A549 (cell line): Measurements from ENCODE around the gene RPLP1.

ENCODE experiments used
- JUNB ChIP-seq: fragments of >200 bp; sonication (Bioruptor Twin); formaldehyde crosslinking; IDR thresholded peaks from 2 replicates; pipeline ENCODE4 v1.6.1; 2016
- MYC ChIP-seq: IDR thresholded peaks from 2 replicates; pipeline ENCODE4 v1.6.1; 2012; ENCODE audit warnings: mild to moderate bottlenecking, inconsistent platforms, low read length, improper control_type of control experiment, borderline replicate concordance
- POLR2A ChIP-seq: IDR thresholded peaks from 2 replicates; pipeline ENCODE4 v1.6.1; 2012; ENCODE audit warnings: mild to moderate bottlenecking, low read length
- RAD21 ChIP-seq, 2 experiments: fragments of >200 bp in 1 of 2; sonication (Bioruptor Twin) in 1 of 2; formaldehyde crosslinking in 1 of 2; IDR thresholded peaks in 1 of 2; conservative IDR thresholded peaks in 1 of 2; 2 replicates in 1 of 2; 3 replicates in 1 of 2; pipeline ENCODE4 v1.6.1; 2012 to 2018; ENCODE audit warnings: inconsistent platforms in 1 of 2
- RFX5 ChIP-seq: fragments of 450-650 bp; IDR thresholded peaks from 2 replicates; pipeline ENCODE4 v1.7.1; 2014; ENCODE audit warnings: antibody characterized with exemption, mild to moderate bottlenecking, moderate library complexity
- SMC3 ChIP-seq: fragments of >200 bp; sonication (Bioruptor Twin); formaldehyde crosslinking; IDR thresholded peaks from 3 replicates; pipeline ENCODE4 v1.6.1; 2018; ENCODE audit warnings: inconsistent platforms
- TF ChIP-seq, protein P1 (sequence below): fragments of >200 bp; sonication (Bioruptor Twin); formaldehyde crosslinking; IDR thresholded peaks from 3 replicates; pipeline ENCODE4 v1.5.1; 2016
- TF ChIP-seq, protein P2 (sequence below): IDR thresholded peaks from 2 replicates; pipeline ENCODE4 v1.6.1; 2012; ENCODE audit warnings: low read depth, borderline replicate concordance
- TF ChIP-seq, protein P3 (sequence below): fragments of 150-350 bp; IDR thresholded peaks from 2 replicates; pipeline ENCODE4 v1.6.1; 2014; ENCODE audit warnings: low read depth, mild to moderate bottlenecking, low read length
- TF ChIP-seq, protein P4 (sequence below): IDR thresholded peaks from 2 replicates; pipeline ENCODE4 v1.6.1; 2012
- TF ChIP-seq, protein P5 (sequence below): fragments of 200-600 bp; sonication (generic); IDR thresholded peaks from 2 replicates; pipeline ENCODE4 v1.6.1; 2016; ENCODE audit warnings: antibody characterized with exemption, mild to moderate bottlenecking, moderate library complexity

DNA sequence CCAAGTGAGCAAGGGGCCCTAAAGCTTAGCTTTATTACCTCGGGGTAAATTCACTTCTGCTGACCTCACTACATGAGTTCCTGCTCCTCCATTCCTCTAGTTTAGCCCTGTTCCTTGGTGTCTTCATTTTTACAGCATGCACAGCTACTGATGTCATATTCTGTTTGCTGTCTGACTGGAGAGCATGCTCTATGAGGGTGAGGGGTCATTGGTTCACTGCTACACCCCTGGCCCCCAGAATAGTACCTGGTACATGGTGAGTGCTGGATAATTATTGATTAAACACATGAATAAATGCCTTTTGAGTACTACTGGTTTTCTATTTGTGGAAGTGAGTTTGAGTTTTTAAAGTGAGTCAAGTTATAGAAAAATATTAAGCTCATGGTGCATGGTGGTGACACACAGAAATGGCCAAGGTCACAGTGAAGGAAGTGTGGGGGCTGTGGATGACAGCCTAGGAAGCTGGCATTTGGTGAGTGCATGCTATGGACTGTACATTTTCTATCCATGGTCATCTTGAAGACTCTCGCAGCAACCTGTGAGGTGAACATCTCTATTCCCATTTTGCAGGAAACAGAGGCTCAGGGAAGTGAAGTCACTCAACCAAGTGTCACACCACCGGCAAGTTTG is 34.0 kb downstream of the RPLP1 start:
- no peak for TF ChIP-seq POLR2A
- TF ChIP-seq, protein P1, sequence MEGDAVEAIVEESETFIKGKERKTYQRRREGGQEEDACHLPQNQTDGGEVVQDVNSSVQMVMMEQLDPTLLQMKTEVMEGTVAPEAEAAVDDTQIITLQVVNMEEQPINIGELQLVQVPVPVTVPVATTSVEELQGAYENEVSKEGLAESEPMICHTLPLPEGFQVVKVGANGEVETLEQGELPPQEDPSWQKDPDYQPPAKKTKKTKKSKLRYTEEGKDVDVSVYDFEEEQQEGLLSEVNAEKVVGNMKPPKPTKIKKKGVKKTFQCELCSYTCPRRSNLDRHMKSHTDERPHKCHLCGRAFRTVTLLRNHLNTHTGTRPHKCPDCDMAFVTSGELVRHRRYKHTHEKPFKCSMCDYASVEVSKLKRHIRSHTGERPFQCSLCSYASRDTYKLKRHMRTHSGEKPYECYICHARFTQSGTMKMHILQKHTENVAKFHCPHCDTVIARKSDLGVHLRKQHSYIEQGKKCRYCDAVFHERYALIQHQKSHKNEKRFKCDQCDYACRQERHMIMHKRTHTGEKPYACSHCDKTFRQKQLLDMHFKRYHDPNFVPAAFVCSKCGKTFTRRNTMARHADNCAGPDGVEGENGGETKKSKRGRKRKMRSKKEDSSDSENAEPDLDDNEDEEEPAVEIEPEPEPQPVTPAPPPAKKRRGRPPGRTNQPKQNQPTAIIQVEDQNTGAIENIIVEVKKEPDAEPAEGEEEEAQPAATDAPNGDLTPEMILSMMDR = no peak
- TF ChIP-seq RAD21 (conservative IDR thresholded peaks at IDR 0.05 in 1 of 2, IDR thresholded peaks at IDR 0.05 in 1 of 2) = no peak
- TF ChIP-seq MYC = no peak
- TF ChIP-seq, protein P2, sequence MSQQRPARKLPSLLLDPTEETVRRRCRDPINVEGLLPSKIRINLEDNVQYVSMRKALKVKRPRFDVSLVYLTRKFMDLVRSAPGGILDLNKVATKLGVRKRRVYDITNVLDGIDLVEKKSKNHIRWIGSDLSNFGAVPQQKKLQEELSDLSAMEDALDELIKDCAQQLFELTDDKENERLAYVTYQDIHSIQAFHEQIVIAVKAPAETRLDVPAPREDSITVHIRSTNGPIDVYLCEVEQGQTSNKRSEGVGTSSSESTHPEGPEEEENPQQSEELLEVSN = no peak
- TF ChIP-seq, protein P3, sequence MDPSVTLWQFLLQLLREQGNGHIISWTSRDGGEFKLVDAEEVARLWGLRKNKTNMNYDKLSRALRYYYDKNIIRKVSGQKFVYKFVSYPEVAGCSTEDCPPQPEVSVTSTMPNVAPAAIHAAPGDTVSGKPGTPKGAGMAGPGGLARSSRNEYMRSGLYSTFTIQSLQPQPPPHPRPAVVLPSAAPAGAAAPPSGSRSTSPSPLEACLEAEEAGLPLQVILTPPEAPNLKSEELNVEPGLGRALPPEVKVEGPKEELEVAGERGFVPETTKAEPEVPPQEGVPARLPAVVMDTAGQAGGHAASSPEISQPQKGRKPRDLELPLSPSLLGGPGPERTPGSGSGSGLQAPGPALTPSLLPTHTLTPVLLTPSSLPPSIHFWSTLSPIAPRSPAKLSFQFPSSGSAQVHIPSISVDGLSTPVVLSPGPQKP = no peak
- TF ChIP-seq RFX5 = no peak
- no peak for TF ChIP-seq JUNB
- TF ChIP-seq, protein P4, sequence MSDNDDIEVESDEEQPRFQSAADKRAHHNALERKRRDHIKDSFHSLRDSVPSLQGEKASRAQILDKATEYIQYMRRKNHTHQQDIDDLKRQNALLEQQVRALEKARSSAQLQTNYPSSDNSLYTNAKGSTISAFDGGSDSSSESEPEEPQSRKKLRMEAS = no peak
- TF ChIP-seq, protein P5, sequence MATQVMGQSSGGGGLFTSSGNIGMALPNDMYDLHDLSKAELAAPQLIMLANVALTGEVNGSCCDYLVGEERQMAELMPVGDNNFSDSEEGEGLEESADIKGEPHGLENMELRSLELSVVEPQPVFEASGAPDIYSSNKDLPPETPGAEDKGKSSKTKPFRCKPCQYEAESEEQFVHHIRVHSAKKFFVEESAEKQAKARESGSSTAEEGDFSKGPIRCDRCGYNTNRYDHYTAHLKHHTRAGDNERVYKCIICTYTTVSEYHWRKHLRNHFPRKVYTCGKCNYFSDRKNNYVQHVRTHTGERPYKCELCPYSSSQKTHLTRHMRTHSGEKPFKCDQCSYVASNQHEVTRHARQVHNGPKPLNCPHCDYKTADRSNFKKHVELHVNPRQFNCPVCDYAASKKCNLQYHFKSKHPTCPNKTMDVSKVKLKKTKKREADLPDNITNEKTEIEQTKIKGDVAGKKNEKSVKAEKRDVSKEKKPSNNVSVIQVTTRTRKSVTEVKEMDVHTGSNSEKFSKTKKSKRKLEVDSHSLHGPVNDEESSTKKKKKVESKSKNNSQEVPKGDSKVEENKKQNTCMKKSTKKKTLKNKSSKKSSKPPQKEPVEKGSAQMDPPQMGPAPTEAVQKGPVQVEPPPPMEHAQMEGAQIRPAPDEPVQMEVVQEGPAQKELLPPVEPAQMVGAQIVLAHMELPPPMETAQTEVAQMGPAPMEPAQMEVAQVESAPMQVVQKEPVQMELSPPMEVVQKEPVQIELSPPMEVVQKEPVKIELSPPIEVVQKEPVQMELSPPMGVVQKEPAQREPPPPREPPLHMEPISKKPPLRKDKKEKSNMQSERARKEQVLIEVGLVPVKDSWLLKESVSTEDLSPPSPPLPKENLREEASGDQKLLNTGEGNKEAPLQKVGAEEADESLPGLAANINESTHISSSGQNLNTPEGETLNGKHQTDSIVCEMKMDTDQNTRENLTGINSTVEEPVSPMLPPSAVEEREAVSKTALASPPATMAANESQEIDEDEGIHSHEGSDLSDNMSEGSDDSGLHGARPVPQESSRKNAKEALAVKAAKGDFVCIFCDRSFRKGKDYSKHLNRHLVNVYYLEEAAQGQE = no peak
- TF ChIP-seq SMC3 = no peak
